ENCODE results near the gene LAT.
A peak's percentile ranks its signal among the peaks of the same experiment; 100 is the strongest.

GRCh38 chr16:28974007-28974436 is 10.8 kb upstream of the LAT start:
- TF ChIP-seq POLR2AphosphoS5 (IDR thresholded peaks at IDR 0.05) (no peak), CTCF (IDR thresholded peaks at IDR 0.05) (peak in 4 of 7 experiments; percentile 12 to 44 (median 41))

All from stomach (tissue), 4 donors.